Stimulated activated CD4-positive, alpha-beta T cell treated with anti-CD3 and anti-CD28 coated beads, Interleukin-15, amount 100 ng/mL, for 1 hour (primary cell): ENCODE data around the gene RPTOR.
"Not testable (repeated sequence)": the region's sequence is repeated elsewhere in the genome, so short reads cannot be mapped to it uniquely, and the experiment has no call there.

ENCODE experiments used
- DNase-seq, 2 donors: peaks; one replicate each; pipeline ENCODE4 v3.0.0-alpha.2; 2020; ENCODE audit warnings: low read depth in 1 of 2, low spot score in 1 of 2

Gene RPTOR

GRCh38 chr17:80612997-80613731, 68.5 kb downstream of the RPTOR start:
- no peak for DNase-seq

- DNase-seq: no peak
These were observed 69.1 kb downstream of the RPTOR start for GRCh38 chr17:80613732-80614071.

GRCh38 chr17:80614332-80615047, 69.9 kb downstream of the RPTOR start:
- no peak for DNase-seq

GRCh38 chr17:80615376-80615775, 70.7 kb downstream of the RPTOR start:
- DNase-seq: no peak

GRCh38 chr17:80616705-80617104, 72.1 kb downstream of the RPTOR start:
- DNase-seq: no peak

GRCh38 chr17:80618304-80618703, 73.7 kb downstream of the RPTOR start:
- no peak for DNase-seq

GRCh38 chr17:80619535-80620235, 75.0 kb downstream of the RPTOR start:
- no peak for DNase-seq

- no peak for DNase-seq
These were observed 76.8 kb downstream of the RPTOR start for GRCh38 chr17:80621335-80621996.

GRCh38 chr17:80621997-80622357, 77.3 kb downstream of the RPTOR start:
- no peak for DNase-seq

GRCh38 chr17:80624864-80625263, 80.2 kb downstream of the RPTOR start:
- no peak for DNase-seq

- DNase-seq: no peak
These were observed 81.0 kb downstream of the RPTOR start for GRCh38 chr17:80625627-80626026.

- not testable (repeated sequence) for DNase-seq
These were observed 84.2 kb downstream of the RPTOR start for GRCh38 chr17:80628881-80629280.

GRCh38 chr17:80629298-80630028, 84.8 kb downstream of the RPTOR start:
- no peak for DNase-seq

GRCh38 chr17:80630560-80631120, 86.0 kb downstream of the RPTOR start:
- no peak for DNase-seq

GRCh38 chr17:80631142-80632045, 86.8 kb downstream of the RPTOR start:
- no peak for DNase-seq

- DNase-seq: no peak
These were observed 87.5 kb downstream of the RPTOR start for GRCh38 chr17:80632046-80632581.

- DNase-seq: no peak
These were observed 88.6 kb downstream of the RPTOR start for GRCh38 chr17:80633207-80633606.

- DNase-seq: no peak
These were observed 89.4 kb downstream of the RPTOR start for GRCh38 chr17:80633994-80634566.

- DNase-seq: no peak
These were observed 91.9 kb downstream of the RPTOR start for GRCh38 chr17:80636361-80637018.
